Measurements from ENCODE around the gene TUBA3E. TPM values are rescaled to one million over a fixed set of nuclear protein-coding genes. Genes with fewer than 3 reads are reported as not detected.
"Not testable (repeated sequence)": the region's sequence is repeated elsewhere in the genome, so short reads cannot be mapped to it uniquely, and the experiment has no call there.

TUBA3E gene
- polyA plus RNA-seq, 1 donor (not counting 4 experiments of a cell fraction or from before 2014, with no cell fraction given) = not detected

DNA sequence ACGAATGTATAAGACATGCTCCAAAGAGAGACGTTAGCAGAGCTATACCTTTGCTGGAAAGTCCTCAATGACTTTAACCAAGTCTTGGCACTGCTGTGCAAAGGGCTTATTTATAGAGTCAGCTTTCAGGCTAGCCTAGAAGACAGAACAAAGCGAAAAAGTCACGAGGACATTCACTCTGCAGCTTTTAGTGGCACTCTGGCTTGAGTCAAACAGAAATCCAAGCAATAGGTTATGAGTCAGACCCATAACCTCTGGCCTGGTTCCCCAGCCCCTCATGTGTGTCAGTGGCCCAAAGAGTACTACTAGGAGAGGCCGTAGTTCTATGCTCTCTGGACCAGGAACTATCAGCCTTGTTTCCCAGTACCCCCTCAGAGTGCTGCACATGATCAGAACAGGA, 23.4 kb downstream of the TUBA3E start:
- DNase-seq (ENCODE audit: low read depth, low spot score); H3K27me3 ChIP-seq (ENCODE audit: control insufficient read depth, extremely low read depth, insufficient read depth, low read length); H3K9ac ChIP-seq (ENCODE audit: control insufficient read depth, extremely low read depth, insufficient read depth, low read length); H3K4me2 ChIP-seq (ENCODE audit: control insufficient read depth, extremely low read depth, insufficient read depth, low read depth, low read length); FAIRE-seq; H3K9me1 ChIP-seq (ENCODE audit: control insufficient read depth, extremely low read depth, insufficient read depth, low read length); H3K4me1 ChIP-seq (ENCODE audit: control insufficient read depth, extremely low read depth, insufficient read depth, low read length); dilution Hi-C loops (cut with MboI; ENCODE audit: extremely low pct_ligation_motif_present, low sequenced_read_pairs); H4K20me1 ChIP-seq (ENCODE audit: control insufficient read depth, extremely low read depth, insufficient read depth, low read length); H2AFZ ChIP-seq (ENCODE audit: control insufficient read depth, low read length); H3K4me3 ChIP-seq (ENCODE audit: control insufficient read depth in 2 of 3, extremely low read depth in 1 of 3, insufficient read depth in 2 of 3, low read depth in 1 of 3, low read length in 3 of 3); H3K27ac ChIP-seq (ENCODE audit: control insufficient read depth, insufficient read depth, low read length); H3K9me3 ChIP-seq (ENCODE audit: control insufficient read depth, low read depth, low read length): not testable (repeated sequence)
- Histone ChIP-seq H3K79me2 (ENCODE audit: control insufficient read depth, insufficient read depth, low read length) (peaks cover 40% of the 10 kb centered on the region), H3K36me3 (ENCODE audit: control insufficient read depth in 2 of 2, extremely low read depth in 1 of 2, insufficient read depth in 2 of 2, low read length in 2 of 2) (peaks cover 8 to 15% of the 10 kb centered on the region in 2 experiments)

- no peaks in the 10 kb centered on the region for H3K27me3 ChIP-seq (ENCODE audit: control insufficient read depth, extremely low read depth, insufficient read depth, low read length)
- no peak overlapping the region for H2AFZ ChIP-seq (ENCODE audit: control insufficient read depth, low read length)
- no peak overlapping the region for H3K9ac ChIP-seq (ENCODE audit: control insufficient read depth, extremely low read depth, insufficient read depth, low read length)
- DNase-seq (ENCODE audit: low read depth, low spot score) (no peak), FAIRE-seq (no peak)
- no peaks in the 10 kb centered on the region for H3K9me1 ChIP-seq (ENCODE audit: control insufficient read depth, extremely low read depth, insufficient read depth, low read length)
- H3K79me2 ChIP-seq (ENCODE audit: control insufficient read depth, insufficient read depth, low read length) = peaks cover 5% of the 10 kb centered on the region
- no peaks in the 10 kb centered on the region for H4K20me1 ChIP-seq (ENCODE audit: control insufficient read depth, extremely low read depth, insufficient read depth, low read length)
- H3K4me1 ChIP-seq (ENCODE audit: control insufficient read depth, extremely low read depth, insufficient read depth, low read length) = no peaks in the 10 kb centered on the region
- no peak overlapping the region for H3K27ac ChIP-seq (ENCODE audit: control insufficient read depth, insufficient read depth, low read length)
- dilution Hi-C loops (cut with MboI; ENCODE audit: extremely low pct_ligation_motif_present, low sequenced_read_pairs) = no loop called here
- no peak overlapping the region for H3K4me3 ChIP-seq (ENCODE audit: control insufficient read depth in 2 of 3, extremely low read depth in 1 of 3, insufficient read depth in 2 of 3, low read depth in 1 of 3, low read length in 3 of 3)
- H3K36me3 ChIP-seq (ENCODE audit: control insufficient read depth in 2 of 2, extremely low read depth in 1 of 2, insufficient read depth in 2 of 2, low read length in 2 of 2) = peaks cover 13 to 21% of the 10 kb centered on the region in 2 experiments
- no peak overlapping the region for H3K4me2 ChIP-seq (ENCODE audit: control insufficient read depth, extremely low read depth, insufficient read depth, low read depth, low read length)
- H3K9me3 ChIP-seq (ENCODE audit: control insufficient read depth, low read depth, low read length) = no peaks in the 10 kb centered on the region
- TF ChIP-seq EZH2 (IDR thresholded peaks at IDR 0.05; ENCODE audit: low read length) = no peak
- TF ChIP-seq, protein P1, sequence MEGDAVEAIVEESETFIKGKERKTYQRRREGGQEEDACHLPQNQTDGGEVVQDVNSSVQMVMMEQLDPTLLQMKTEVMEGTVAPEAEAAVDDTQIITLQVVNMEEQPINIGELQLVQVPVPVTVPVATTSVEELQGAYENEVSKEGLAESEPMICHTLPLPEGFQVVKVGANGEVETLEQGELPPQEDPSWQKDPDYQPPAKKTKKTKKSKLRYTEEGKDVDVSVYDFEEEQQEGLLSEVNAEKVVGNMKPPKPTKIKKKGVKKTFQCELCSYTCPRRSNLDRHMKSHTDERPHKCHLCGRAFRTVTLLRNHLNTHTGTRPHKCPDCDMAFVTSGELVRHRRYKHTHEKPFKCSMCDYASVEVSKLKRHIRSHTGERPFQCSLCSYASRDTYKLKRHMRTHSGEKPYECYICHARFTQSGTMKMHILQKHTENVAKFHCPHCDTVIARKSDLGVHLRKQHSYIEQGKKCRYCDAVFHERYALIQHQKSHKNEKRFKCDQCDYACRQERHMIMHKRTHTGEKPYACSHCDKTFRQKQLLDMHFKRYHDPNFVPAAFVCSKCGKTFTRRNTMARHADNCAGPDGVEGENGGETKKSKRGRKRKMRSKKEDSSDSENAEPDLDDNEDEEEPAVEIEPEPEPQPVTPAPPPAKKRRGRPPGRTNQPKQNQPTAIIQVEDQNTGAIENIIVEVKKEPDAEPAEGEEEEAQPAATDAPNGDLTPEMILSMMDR (optimal IDR thresholded peaks at IDR 0.05 in 1 of 3, IDR thresholded peaks at IDR 0.05 in 1 of 3, conservative IDR thresholded peaks at IDR 0.05 in 1 of 3; ENCODE audit: extremely low read depth in 1 of 3, insufficient read depth in 2 of 3, low read length in 3 of 3) = no peak
These were observed 28.3 kb downstream of the TUBA3E start for GRCh38 chr2:130169896-130170295.

GRCh38 chr2:130169163-130169562, 29.1 kb downstream of the TUBA3E start:
- H3K36me3 ChIP-seq (ENCODE audit: control insufficient read depth in 2 of 2, extremely low read depth in 1 of 2, insufficient read depth in 2 of 2, low read length in 2 of 2) = peaks cover 13 to 19% of the 10 kb centered on the region in 2 experiments
- DNase-seq (ENCODE audit: low read depth, low spot score); H2AFZ ChIP-seq (ENCODE audit: control insufficient read depth, low read length); H3K79me2 ChIP-seq (ENCODE audit: control insufficient read depth, insufficient read depth, low read length); H3K27me3 ChIP-seq (ENCODE audit: control insufficient read depth, extremely low read depth, insufficient read depth, low read length); dilution Hi-C loops (cut with MboI; ENCODE audit: extremely low pct_ligation_motif_present, low sequenced_read_pairs); H3K9me3 ChIP-seq (ENCODE audit: control insufficient read depth, low read depth, low read length); H4K20me1 ChIP-seq (ENCODE audit: control insufficient read depth, extremely low read depth, insufficient read depth, low read length); H3K4me3 ChIP-seq (ENCODE audit: control insufficient read depth in 2 of 3, extremely low read depth in 1 of 3, insufficient read depth in 2 of 3, low read depth in 1 of 3, low read length in 3 of 3); H3K9me1 ChIP-seq (ENCODE audit: control insufficient read depth, extremely low read depth, insufficient read depth, low read length); H3K4me1 ChIP-seq (ENCODE audit: control insufficient read depth, extremely low read depth, insufficient read depth, low read length); H3K9ac ChIP-seq (ENCODE audit: control insufficient read depth, extremely low read depth, insufficient read depth, low read length); H3K4me2 ChIP-seq (ENCODE audit: control insufficient read depth, extremely low read depth, insufficient read depth, low read depth, low read length); FAIRE-seq; H3K27ac ChIP-seq (ENCODE audit: control insufficient read depth, insufficient read depth, low read length): not testable (repeated sequence)

GRCh38 chr2:130166611-130167010, 31.6 kb downstream of the TUBA3E start:
- peaks cover 9 to 23% of the 10 kb centered on the region in 2 experiments for H3K36me3 ChIP-seq (ENCODE audit: control insufficient read depth in 2 of 2, extremely low read depth in 1 of 2, insufficient read depth in 2 of 2, low read length in 2 of 2)
- H3K27me3 ChIP-seq (ENCODE audit: control insufficient read depth, extremely low read depth, insufficient read depth, low read length); H3K4me3 ChIP-seq (ENCODE audit: control insufficient read depth in 2 of 3, extremely low read depth in 1 of 3, insufficient read depth in 2 of 3, low read depth in 1 of 3, low read length in 3 of 3); H3K79me2 ChIP-seq (ENCODE audit: control insufficient read depth, insufficient read depth, low read length); dilution Hi-C loops (cut with MboI; ENCODE audit: extremely low pct_ligation_motif_present, low sequenced_read_pairs); H3K9me1 ChIP-seq (ENCODE audit: control insufficient read depth, extremely low read depth, insufficient read depth, low read length); FAIRE-seq; H3K9me3 ChIP-seq (ENCODE audit: control insufficient read depth, low read depth, low read length); DNase-seq (ENCODE audit: low read depth, low spot score); H3K4me2 ChIP-seq (ENCODE audit: control insufficient read depth, extremely low read depth, insufficient read depth, low read depth, low read length); H2AFZ ChIP-seq (ENCODE audit: control insufficient read depth, low read length); H4K20me1 ChIP-seq (ENCODE audit: control insufficient read depth, extremely low read depth, insufficient read depth, low read length); H3K9ac ChIP-seq (ENCODE audit: control insufficient read depth, extremely low read depth, insufficient read depth, low read length); H3K4me1 ChIP-seq (ENCODE audit: control insufficient read depth, extremely low read depth, insufficient read depth, low read length); H3K27ac ChIP-seq (ENCODE audit: control insufficient read depth, insufficient read depth, low read length): not testable (repeated sequence)

All from keratinocyte (primary cell).